Testis (tissue), 2 donors: ENCODE measurements around the gene CENPP.

Experiments used
- CTCF ChIP-seq, 3 experiments: fragments of 450-650 bp in 2 of 3; fragments of 200-600 bp in 1 of 3; sonication (generic) in 1 of 3; IDR thresholded peaks; one replicate each; pipeline ENCODE4 v1.5.1; 2016 to 2019; ENCODE audit warnings: antibody characterized with exemption in 3 of 3, mild to moderate bottlenecking in 2 of 3, moderate library complexity in 1 of 3
- POLR2A ChIP-seq: fragments of 450-650 bp; IDR thresholded peaks from one replicate; pipeline ENCODE4 v1.6.1; 2017; ENCODE audit warnings: antibody characterized with exemption, mild to moderate bottlenecking, moderate library complexity

- TF ChIP-seq CTCF (IDR thresholded peaks at IDR 0.05) (no peak), POLR2A (no peak)
These were observed 168.1 kb downstream of the CENPP start for GRCh38 chr9:92493749-92494387.
